ENCODE data around the gene PTPN7.

- no peak for TF ChIP-seq CTCF (optimal IDR thresholded peaks at IDR 0.05 in 1 of 3, IDR thresholded peaks at IDR 0.05 in 1 of 3, conservative IDR thresholded peaks at IDR 0.05 in 1 of 3; ENCODE audit: extremely low read depth in 1 of 3, insufficient read depth in 2 of 3, low read length in 3 of 3)
- TF ChIP-seq EZH2 (IDR thresholded peaks at IDR 0.05; ENCODE audit: low read length), result no peak
These were observed 8.5 kb upstream of the PTPN7 start for GRCh38 chr1:202168861-202169260.
